CD14-positive monocyte (primary cell): ENCODE results near the gene FGD3. TPM values are rescaled to one million over a fixed set of nuclear protein-coding genes. Genes with fewer than 3 reads are reported as not detected.

Source experiments
- DNase-seq, 3 donors: peaks; one replicate each; pipeline ENCODE4 v3.0.0-alpha.2; 2011 to 2022
- H2AFZ ChIP-seq: 2 replicates; pipeline ENCODE4 v1.6.0; 2012; ENCODE audit warnings: mild to moderate bottlenecking, low read depth, low read length, inconsistent platforms; ENCODE audit not compliant: insufficient read depth, poor library complexity, severe bottlenecking
- H3K27ac ChIP-seq, 2 donors: 1 replicate in 1 of 2; 2 replicates in 1 of 2; pipeline ENCODE4 v1.5.1; 2012 to 2013; ENCODE audit warnings: low read length in 2 of 2, control low read depth in 1 of 2, inconsistent platforms in 1 of 2, low read depth in 1 of 2, mild to moderate bottlenecking in 1 of 2
- H3K27me3 ChIP-seq, 2 donors: one replicate each; pipeline versions ENCODE4 v1.6.0 to v1.6.1; 2011 to 2013; ENCODE audit warnings: low read length in 2 of 2; ENCODE audit not compliant: control insufficient read depth in 2 of 2, insufficient read depth in 2 of 2
- H3K36me3 ChIP-seq, 2 donors: replicated peaks in 1 of 2; 1 replicate in 1 of 2; 2 replicates in 1 of 2; pipeline versions ENCODE4 v1.5.1 to v1.6.1; 2012 to 2013; ENCODE audit warnings: low read length in 2 of 2, control low read depth in 1 of 2, inconsistent platforms in 1 of 2, mild to moderate bottlenecking in 1 of 2; ENCODE audit not compliant: insufficient read depth in 2 of 2, control insufficient read depth in 1 of 2
- H3K4me1 ChIP-seq, 2 donors: 1 replicate in 1 of 2; 2 replicates in 1 of 2; pipeline versions ENCODE4 v1.5.1 to v1.6.1; 2012 to 2013; ENCODE audit warnings: low read length in 2 of 2, control low read depth in 1 of 2, inconsistent platforms in 1 of 2, mild to moderate bottlenecking in 1 of 2, moderate library complexity in 1 of 2; ENCODE audit not compliant: insufficient read depth in 2 of 2, control insufficient read depth in 1 of 2
- H3K4me2 ChIP-seq: replicated peaks from 2 replicates; pipeline ENCODE3; 2012; ENCODE audit warnings: low read length, moderate library complexity, mild to moderate bottlenecking; ENCODE audit not compliant: poor library complexity, severe bottlenecking; ENCODE audit errors: extremely low read depth
- H3K4me3 ChIP-seq, 3 experiments: fragments of 200-600 bp in 1 of 3; sonication (generic) in 1 of 3; replicated peaks in 1 of 3; 1 replicate in 2 of 3; 2 replicates in 1 of 3; pipeline ENCODE4 v1.5.1; 2011 to 2013; ENCODE audit warnings: low read length in 3 of 3, mild to moderate bottlenecking in 3 of 3, control low read depth in 2 of 3, low read depth in 2 of 3, inconsistent platforms in 1 of 3, moderate library complexity in 1 of 3
- H3K79me2 ChIP-seq: 2 replicates; pipeline ENCODE4 v1.6.0; 2012; ENCODE audit warnings: mild to moderate bottlenecking, control low read depth, inconsistent platforms, low read length, moderate library complexity; ENCODE audit not compliant: insufficient read depth
- H3K9ac ChIP-seq: 2 replicates; pipeline ENCODE4 v1.6.0; 2017; ENCODE audit warnings: low read length, mild to moderate bottlenecking; ENCODE audit not compliant: insufficient read depth, poor library complexity, severe bottlenecking
- H3K9me3 ChIP-seq, 2 donors: replicated peaks in 1 of 2; 1 replicate in 1 of 2; 2 replicates in 1 of 2; pipeline versions ENCODE4 v1.5.1 to v1.6.1; 2012 to 2013; ENCODE audit warnings: low read length in 2 of 2, control low read depth in 1 of 2; ENCODE audit not compliant: control insufficient read depth in 1 of 2, insufficient read depth in 1 of 2
- H4K20me1 ChIP-seq: 2 replicates; pipeline ENCODE4 v1.6.0; 2012; ENCODE audit warnings: mild to moderate bottlenecking, low read length, control low read depth, moderate library complexity; ENCODE audit not compliant: insufficient read depth
- H3K27ac Mint-ChIP-seq, 7 donors: one replicate each; pipeline ENCODE4 v1.8.0; 2020; ENCODE audit warnings: mild to moderate bottlenecking in 7 of 7, mixed read lengths in 7 of 7, moderate library complexity in 6 of 7, inconsistent platforms in 2 of 7
- H3K27me3 Mint-ChIP-seq, 3 donors: one replicate each; pipeline ENCODE4 v1.8.0; 2021 to 2022; ENCODE audit warnings: low read depth in 3 of 3, mild to moderate bottlenecking in 3 of 3, mixed read lengths in 3 of 3, moderate library complexity in 3 of 3, inconsistent platforms in 1 of 3
- H3K36me3 Mint-ChIP-seq, 2 donors: one replicate each; pipeline ENCODE4 v1.8.0; 2020; ENCODE audit warnings: mixed read lengths in 2 of 2, inconsistent platforms in 1 of 2, mild to moderate bottlenecking in 1 of 2
- H3K4me1 Mint-ChIP-seq: one replicate; pipeline ENCODE4 v1.8.0; 2020; ENCODE audit warnings: mild to moderate bottlenecking, mixed read lengths
- H3K4me3 Mint-ChIP-seq, 2 donors: one replicate each; pipeline ENCODE4 v1.8.0; 2020; ENCODE audit warnings: mild to moderate bottlenecking in 2 of 2, mixed read lengths in 2 of 2, moderate library complexity in 1 of 2
- H3K9me3 Mint-ChIP-seq, 7 donors: one replicate each; pipeline ENCODE4 v1.8.0; 2020 to 2022; ENCODE audit warnings: mixed read lengths in 7 of 7, mild to moderate bottlenecking in 6 of 7, moderate library complexity in 6 of 7, inconsistent platforms in 2 of 7
- WGBS: methylation state at CpG from one replicate; pipeline ENCODE4 v1.1.5; 2013; ENCODE audit warnings: missing lambda C conversion rate; ENCODE audit not compliant: insufficient coverage; 5-methylcytosine and 5-hydroxymethylcytosine counted together
- intact Hi-C, 2 donors: fragments of 100-400 bp; cut with micrococcal nuclease; formaldehyde crosslinking; loops; one replicate each; pipeline versions ENCODE4 v1.15.0 to v1.15.1; 2023
- polyA plus RNA-seq, 3 donors: library from polyadenylated mRNA; depleted of rRNA in 1 of 3; unstranded in 2 of 3; stranded (reverse) in 1 of 3; fragments of 300-500 nt in 2 of 3; fragments of >200 nt in 1 of 3; fragmentation: Illumina TruSeq in 2 of 3; gene quantifications; 1 replicate in 2 of 3; 2 replicates in 1 of 3; pipeline ENCODE4 v1.2.3, GENCODE V29; 2012 to 2021
- TF ChIP-seq, protein P1 (sequence below): fragments of 200-600 bp; IDR thresholded peaks from one replicate; pipeline ENCODE4 v1.8.0; 2022; ENCODE audit warnings: antibody characterized with exemption, mild to moderate bottlenecking

FGD3 gene
- polyA plus RNA-seq, 3 donors, result 32.4 to 120 (median 56.2) TPM

DNA sequence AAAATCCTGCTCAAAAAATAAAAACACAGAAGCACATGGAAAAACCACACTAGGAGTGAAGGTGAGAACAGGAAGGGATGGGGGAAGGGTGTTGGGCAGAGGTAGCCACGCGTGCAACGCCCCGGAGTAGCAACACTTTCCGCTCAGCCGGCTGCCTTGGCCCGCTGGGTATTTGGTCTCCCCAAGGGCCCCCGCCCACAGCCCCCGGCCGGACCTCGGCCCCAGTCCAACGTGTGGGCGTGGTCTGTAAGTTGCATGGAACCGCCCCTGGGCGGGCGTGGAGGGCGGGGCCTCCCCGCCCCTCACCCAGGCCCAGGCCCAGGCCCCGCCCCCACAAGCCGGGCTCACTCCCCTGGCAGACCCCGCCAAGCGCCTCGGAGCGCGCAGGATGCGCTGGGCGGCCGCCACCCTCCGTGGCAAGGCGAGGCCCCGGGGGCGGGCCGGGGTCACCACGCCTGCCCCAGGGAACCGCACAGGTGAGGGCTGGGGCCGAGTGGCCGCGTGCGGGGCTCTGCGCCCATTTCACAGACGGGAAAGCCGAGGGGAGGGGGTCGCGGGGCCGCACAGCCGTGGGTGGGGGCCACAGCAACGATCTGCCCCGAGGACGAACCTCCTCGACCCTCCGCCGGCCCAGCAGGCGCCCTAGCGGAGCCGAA lies 111.2 kb downstream of the FGD3 start, which contains the start of gene SUSD3:
Gene SUSD3 (plus strand): TSS at position 347 of the 656 bp plus-strand sequence. CDS start 42 bp downstream, at position 389.
- Mint-ChIP-seq H3K9me3 (peaks cover 0 to 3% (median 0%) of the 10 kb centered on the region in 7 donors), H3K27me3 (peaks cover 4 to 8% (median 6%) of the 10 kb centered on the region in 3 donors), H3K4me1 (peaks cover 66% of the 10 kb centered on the region), H3K27ac (peak within 1 kb of the TSS in 6 of 7 donors; percentile 71 to 93 (median 82)), H3K4me3 (peak within 1 kb of the TSS; percentile 90 to 94), H3K36me3 (peaks cover 3 to 7% of the 10 kb centered on the region in 2 donors)
- TF ChIP-seq, protein P1, sequence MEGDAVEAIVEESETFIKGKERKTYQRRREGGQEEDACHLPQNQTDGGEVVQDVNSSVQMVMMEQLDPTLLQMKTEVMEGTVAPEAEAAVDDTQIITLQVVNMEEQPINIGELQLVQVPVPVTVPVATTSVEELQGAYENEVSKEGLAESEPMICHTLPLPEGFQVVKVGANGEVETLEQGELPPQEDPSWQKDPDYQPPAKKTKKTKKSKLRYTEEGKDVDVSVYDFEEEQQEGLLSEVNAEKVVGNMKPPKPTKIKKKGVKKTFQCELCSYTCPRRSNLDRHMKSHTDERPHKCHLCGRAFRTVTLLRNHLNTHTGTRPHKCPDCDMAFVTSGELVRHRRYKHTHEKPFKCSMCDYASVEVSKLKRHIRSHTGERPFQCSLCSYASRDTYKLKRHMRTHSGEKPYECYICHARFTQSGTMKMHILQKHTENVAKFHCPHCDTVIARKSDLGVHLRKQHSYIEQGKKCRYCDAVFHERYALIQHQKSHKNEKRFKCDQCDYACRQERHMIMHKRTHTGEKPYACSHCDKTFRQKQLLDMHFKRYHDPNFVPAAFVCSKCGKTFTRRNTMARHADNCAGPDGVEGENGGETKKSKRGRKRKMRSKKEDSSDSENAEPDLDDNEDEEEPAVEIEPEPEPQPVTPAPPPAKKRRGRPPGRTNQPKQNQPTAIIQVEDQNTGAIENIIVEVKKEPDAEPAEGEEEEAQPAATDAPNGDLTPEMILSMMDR, result no peak
- Histone ChIP-seq H3K36me3 (no peaks in the 10 kb centered on the region), H3K4me3 (peak within 1 kb of the TSS; percentile 47 to 77 (median 48)), H3K27ac (peak within 1 kb of the TSS in 1 of 2 donors; percentile 68), H3K4me1 (peaks cover 44 to 73% of the 10 kb centered on the region in 2 donors), H3K27me3 (no peaks in the 10 kb centered on the region), H3K9ac (peak within 1 kb of the TSS; percentile 62), H3K79me2 (peaks cover 35% of the 10 kb centered on the region), H4K20me1 (no peaks in the 10 kb centered on the region), H2AFZ (peak within 1 kb of the TSS; percentile 82), H3K9me3 (no peaks in the 10 kb centered on the region), H3K4me2 (peak within 1 kb of the TSS; percentile 86)
- peak in 2 of 3 donors; percentile 30 to 33 for DNase-seq
- intact Hi-C loops, result no loop called here
- 1% methylated on average over 45 of the region's 55 CpGs for WGBS

DNA sequence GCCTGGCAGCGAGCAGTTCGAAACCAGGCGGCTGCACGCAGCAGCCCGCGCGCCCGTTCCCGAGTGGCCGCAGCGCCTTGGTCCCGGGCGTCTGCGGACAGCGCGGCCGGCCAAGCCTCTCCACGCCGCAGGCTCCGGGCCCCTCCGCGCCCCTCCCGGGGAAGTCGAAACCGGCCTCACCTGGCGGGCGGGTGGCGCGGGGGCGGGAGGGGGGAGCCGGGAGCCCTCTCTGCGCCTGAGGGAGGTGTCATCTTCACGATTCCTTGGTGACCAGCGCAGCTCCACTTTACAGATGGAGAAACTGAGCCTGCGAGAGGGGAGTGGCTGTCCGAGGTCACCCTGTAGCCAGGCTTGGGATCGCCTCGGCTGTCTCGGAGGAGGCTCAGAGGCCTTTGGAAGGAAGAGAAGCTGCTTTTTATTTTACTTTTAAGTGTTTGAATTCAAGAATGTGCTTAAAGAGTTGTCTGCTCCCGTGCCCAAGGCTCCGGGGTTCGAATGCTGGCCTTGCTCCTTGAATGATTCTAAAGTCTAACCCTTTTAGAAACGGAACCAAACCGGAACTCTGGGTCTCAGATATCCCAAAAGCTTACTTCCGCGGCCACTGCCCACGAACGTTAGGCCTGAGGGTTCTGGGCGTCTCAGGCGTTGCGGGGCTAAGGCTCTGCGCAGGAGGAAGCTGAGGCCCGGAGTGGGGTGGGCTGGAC lies 111.8 kb downstream of the FGD3 start:
- intact Hi-C loops, result no loop called here
- Histone ChIP-seq H4K20me1 (no peaks in the 10 kb centered on the region), H3K9ac (peak overlapping the region; percentile 62), H2AFZ (peak overlapping the region; percentile 82), H3K27me3 (no peaks in the 10 kb centered on the region), H3K36me3 (no peaks in the 10 kb centered on the region), H3K9me3 (no peaks in the 10 kb centered on the region), H3K4me1 (peaks cover 46 to 73% of the 10 kb centered on the region in 2 donors), H3K4me2 (peak overlapping the region; percentile 86), H3K27ac (peak overlapping the region in 1 of 2 donors; percentile 68), H3K4me3 (peak overlapping the region; percentile 47 to 77 (median 48)), H3K79me2 (peaks cover 38% of the 10 kb centered on the region)
- TF ChIP-seq, protein P1, result no peak
- peaks cover 69% of the 10 kb centered on the region for H3K4me1 Mint-ChIP-seq
- peak overlapping the region; percentile 90 to 94 for H3K4me3 Mint-ChIP-seq
- peak; percentile 42 to 58 (median 56) for DNase-seq
- peaks cover 6 to 10% of the 10 kb centered on the region in 2 donors for H3K36me3 Mint-ChIP-seq
- peaks cover 4 to 8% (median 6%) of the 10 kb centered on the region in 3 donors for H3K27me3 Mint-ChIP-seq
- WGBS, result under 1% methylated on average over 36 of the region's 53 CpGs
- peaks cover 0 to 3% (median 0%) of the 10 kb centered on the region in 7 donors for H3K9me3 Mint-ChIP-seq
- peak overlapping the region in 6 of 7 donors; percentile 71 to 93 (median 82) for H3K27ac Mint-ChIP-seq
